Hypothalamus (tissue), 51 donors: ENCODE data around the gene SEMA3E.
A peak's percentile ranks its signal among the peaks of the same experiment; 100 is the strongest.

Experiments used
- DNase-seq, 51 donors: peaks; one replicate each; lab custom pipeline; 2025; lab: John Stamatoyannopoulos, UW

SEMA3E gene

GRCh38 chr7:83394776-83395175 is 254.2 kb downstream of the SEMA3E start:
- no peak for DNase-seq

GRCh38 chr7:83388436-83388835 is 260.5 kb downstream of the SEMA3E start:
- DNase-seq: no peak

- DNase-seq: no peak
Measured at GRCh38 chr7:83366629-83367028, 282.3 kb downstream of the SEMA3E start.

GRCh38 chr7:83365746-83366145 is 283.2 kb downstream of the SEMA3E start:
- no peak for DNase-seq

- no peak for DNase-seq
Measured at GRCh38 chr7:83362871-83363550, 285.9 kb downstream of the SEMA3E start.

GRCh38 chr7:83359108-83359507 is 289.8 kb downstream of the SEMA3E start:
- DNase-seq: no peak

- no peak for DNase-seq
Measured at GRCh38 chr7:83355143-83355542, 293.8 kb downstream of the SEMA3E start.

GRCh38 chr7:83347945-83348444 is 300.9 kb downstream of the SEMA3E start:
- DNase-seq: peak in 2 of 51 donors; percentile 2 to 9

- no peak for DNase-seq
Measured at GRCh38 chr7:83339907-83340306, 309.0 kb downstream of the SEMA3E start.

- no peak for DNase-seq
Measured at GRCh38 chr7:83338277-83338950, 310.5 kb downstream of the SEMA3E start.

- DNase-seq: no peak
Measured at GRCh38 chr7:83337050-83337449, 311.9 kb downstream of the SEMA3E start.

- DNase-seq: no peak
Measured at GRCh38 chr7:83326223-83326622, 322.7 kb downstream of the SEMA3E start.

GRCh38 chr7:83325083-83325482 is 323.9 kb downstream of the SEMA3E start:
- DNase-seq: no peak

GRCh38 chr7:83324596-83324995 is 324.3 kb downstream of the SEMA3E start:
- DNase-seq: no peak

GRCh38 chr7:83321011-83321410 is 327.9 kb downstream of the SEMA3E start:
- DNase-seq: no peak

GRCh38 chr7:83313931-83314330 is 335.0 kb downstream of the SEMA3E start:
- no peak for DNase-seq
